CMK (cell line): ENCODE data around the gene ADAMTSL3.
"Not testable (repeated sequence)": the region's sequence is repeated elsewhere in the genome, so short reads cannot be mapped to it uniquely, and the experiment has no call there.

ENCODE experiments used
- DNase-seq: peaks from one replicate; pipeline ENCODE4 v3.0.0-alpha.2; 2010; ENCODE audit warnings: low read depth

ADAMTSL3 gene

GRCh38 chr15:84034578-84035398 lies 380.9 kb downstream of the ADAMTSL3 start:
- DNase-seq, result no peak

- DNase-seq, result no peak
These were observed 381.5 kb downstream of the ADAMTSL3 start for GRCh38 chr15:84035399-84035766.

GRCh38 chr15:84037301-84037700 lies 383.4 kb downstream of the ADAMTSL3 start:
- DNase-seq, result no peak

- DNase-seq, result not testable (repeated sequence)
These were observed 388.6 kb downstream of the ADAMTSL3 start for GRCh38 chr15:84042434-84043056.

GRCh38 chr15:84046064-84046637 lies 392.2 kb downstream of the ADAMTSL3 start:
- no peak for DNase-seq

GRCh38 chr15:84049480-84049879 lies 395.6 kb downstream of the ADAMTSL3 start:
- DNase-seq, result not testable (repeated sequence)

GRCh38 chr15:84050076-84050475 lies 396.2 kb downstream of the ADAMTSL3 start:
- DNase-seq, result no peak

GRCh38 chr15:84051146-84051545 lies 397.2 kb downstream of the ADAMTSL3 start:
- DNase-seq, result not testable (repeated sequence)

GRCh38 chr15:84054544-84054943 lies 400.6 kb downstream of the ADAMTSL3 start:
- DNase-seq, result not testable (repeated sequence)

GRCh38 chr15:84057714-84058331 lies 403.9 kb downstream of the ADAMTSL3 start:
- no peak for DNase-seq

- DNase-seq, result not testable (repeated sequence)
These were observed 409.8 kb downstream of the ADAMTSL3 start for GRCh38 chr15:84063674-84064073.

- not testable (repeated sequence) for DNase-seq
These were observed 414.8 kb downstream of the ADAMTSL3 start for GRCh38 chr15:84068674-84069073.

GRCh38 chr15:84078038-84078437 lies 424.1 kb downstream of the ADAMTSL3 start:
- DNase-seq, result not testable (repeated sequence)

GRCh38 chr15:84079325-84079884 lies 425.5 kb downstream of the ADAMTSL3 start:
- not testable (repeated sequence) for DNase-seq

GRCh38 chr15:84079885-84080777 lies 426.2 kb downstream of the ADAMTSL3 start:
- no peak for DNase-seq

GRCh38 chr15:84080778-84081084 lies 426.8 kb downstream of the ADAMTSL3 start:
- DNase-seq, result not testable (repeated sequence)

- no peak for DNase-seq
These were observed 427.7 kb downstream of the ADAMTSL3 start for GRCh38 chr15:84081391-84082168.

- DNase-seq, result no peak
These were observed 428.8 kb downstream of the ADAMTSL3 start for GRCh38 chr15:84082739-84083138.

GRCh38 chr15:84086071-84086470 lies 432.1 kb downstream of the ADAMTSL3 start:
- not testable (repeated sequence) for DNase-seq
